Measurements from ENCODE around the gene HAPLN1. TPM values are rescaled to one million over a fixed set of nuclear protein-coding genes. Genes with fewer than 3 reads are reported as not detected.
"Not testable (repeated sequence)": the region's sequence is repeated elsewhere in the genome, so short reads cannot be mapped to it uniquely, and the experiment has no call there.

HAPLN1 gene
- total RNA-seq, 4 donors from 2014 or later, result 0.12 to 0.38 (median 0.18) TPM; not detected in 1

- 61 to 73% methylated on average over 3 of the region's 3 CpGs for WGBS, 2 donors
- Histone ChIP-seq H3K36me3 (no peaks in the 10 kb centered on the region), H3K27me3 (no peaks in the 10 kb centered on the region), H3K9me3 (no peaks in the 10 kb centered on the region), H3K27ac (no peak overlapping the region), H3K4me1 (no peaks in the 10 kb centered on the region), H3K4me3 (no peak overlapping the region)
- intact Hi-C loops (cut with DNase I), result no loop called here
- no peak for DNase-seq
- TF ChIP-seq, protein P1, sequence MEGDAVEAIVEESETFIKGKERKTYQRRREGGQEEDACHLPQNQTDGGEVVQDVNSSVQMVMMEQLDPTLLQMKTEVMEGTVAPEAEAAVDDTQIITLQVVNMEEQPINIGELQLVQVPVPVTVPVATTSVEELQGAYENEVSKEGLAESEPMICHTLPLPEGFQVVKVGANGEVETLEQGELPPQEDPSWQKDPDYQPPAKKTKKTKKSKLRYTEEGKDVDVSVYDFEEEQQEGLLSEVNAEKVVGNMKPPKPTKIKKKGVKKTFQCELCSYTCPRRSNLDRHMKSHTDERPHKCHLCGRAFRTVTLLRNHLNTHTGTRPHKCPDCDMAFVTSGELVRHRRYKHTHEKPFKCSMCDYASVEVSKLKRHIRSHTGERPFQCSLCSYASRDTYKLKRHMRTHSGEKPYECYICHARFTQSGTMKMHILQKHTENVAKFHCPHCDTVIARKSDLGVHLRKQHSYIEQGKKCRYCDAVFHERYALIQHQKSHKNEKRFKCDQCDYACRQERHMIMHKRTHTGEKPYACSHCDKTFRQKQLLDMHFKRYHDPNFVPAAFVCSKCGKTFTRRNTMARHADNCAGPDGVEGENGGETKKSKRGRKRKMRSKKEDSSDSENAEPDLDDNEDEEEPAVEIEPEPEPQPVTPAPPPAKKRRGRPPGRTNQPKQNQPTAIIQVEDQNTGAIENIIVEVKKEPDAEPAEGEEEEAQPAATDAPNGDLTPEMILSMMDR (IDR thresholded peaks at IDR 0.05), result no peak
- TF ChIP-seq POLR2A (IDR thresholded peaks at IDR 0.05), result no peak
These were observed 20.9 kb upstream of the HAPLN1 start for GRCh38 chr5:83741571-83741970.

DNA sequence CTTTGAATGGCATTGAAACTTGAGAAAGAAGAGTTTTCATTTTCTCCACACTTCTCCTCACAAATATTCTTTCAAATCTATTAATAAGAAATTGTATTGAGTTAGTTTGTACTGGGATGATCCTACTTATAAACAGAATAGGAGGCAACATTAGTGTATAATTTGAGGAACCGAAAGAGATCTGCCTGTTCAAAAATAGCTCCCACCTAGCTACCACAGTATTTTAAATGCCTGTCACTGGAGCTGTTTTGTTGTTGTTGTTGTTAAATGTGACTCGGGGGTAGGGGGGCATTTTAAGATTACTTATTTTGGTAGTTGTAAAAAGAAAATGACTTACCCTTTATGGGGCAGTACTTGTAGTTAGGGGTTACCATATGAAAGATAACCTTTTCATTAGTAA is 20.1 kb upstream of the HAPLN1 start:
- no peaks in the 10 kb centered on the region for H3K27me3 ChIP-seq
- no peak overlapping the region for H3K4me3 ChIP-seq
- H3K36me3 ChIP-seq, result no peaks in the 10 kb centered on the region
- no peak overlapping the region for H3K27ac ChIP-seq
- no peaks in the 10 kb centered on the region for H3K4me1 ChIP-seq
- no peaks in the 10 kb centered on the region for H3K9me3 ChIP-seq
- TF ChIP-seq, protein P1 (IDR thresholded peaks at IDR 0.05), result no peak
- TF ChIP-seq POLR2A (IDR thresholded peaks at IDR 0.05), result no peak
- DNase-seq, result no peak
- WGBS, 2 donors, result 73 to 74% methylated on average over 2 of the region's 2 CpGs
- intact Hi-C loops (cut with DNase I), result no loop called here

GRCh38 chr5:83736169-83736568 is 15.5 kb upstream of the HAPLN1 start:
- H3K4me3 ChIP-seq; H3K9me3 ChIP-seq; DNase-seq; H3K27ac ChIP-seq; H3K4me1 ChIP-seq; H3K27me3 ChIP-seq; intact Hi-C loops (cut with DNase I); H3K36me3 ChIP-seq: not testable (repeated sequence)
- 69 to 89% methylated on average over 2 of the region's 2 CpGs for WGBS, 2 donors

GRCh38 chr5:83735058-83735457 is 14.4 kb upstream of the HAPLN1 start:
- H3K4me3 ChIP-seq; H3K9me3 ChIP-seq; intact Hi-C loops (cut with DNase I); H3K27me3 ChIP-seq; H3K36me3 ChIP-seq; H3K4me1 ChIP-seq; DNase-seq; H3K27ac ChIP-seq: not testable (repeated sequence)

DNA sequence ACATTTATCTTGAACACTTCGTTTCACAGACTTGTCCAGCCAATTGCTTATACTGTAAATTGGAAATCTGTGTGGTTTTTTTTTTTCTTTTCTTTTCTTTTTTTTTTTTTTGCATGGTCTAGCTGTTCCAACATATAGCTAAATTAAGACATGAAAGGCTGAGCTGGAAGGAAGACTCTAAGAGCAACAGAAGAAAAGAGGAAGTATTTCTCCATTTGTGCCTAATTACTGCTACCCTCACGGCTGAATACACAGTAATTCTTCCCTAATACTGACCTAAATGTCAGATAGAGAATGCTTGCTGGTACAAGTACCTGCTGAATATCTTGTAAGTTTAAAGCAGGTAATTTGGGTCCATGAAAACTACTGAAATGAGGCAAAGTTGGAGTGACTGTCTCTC is 11.0 kb upstream of the HAPLN1 start:
- H3K4me3 ChIP-seq, result no peak overlapping the region
- H3K27ac ChIP-seq, result no peak overlapping the region
- no peaks in the 10 kb centered on the region for H3K4me1 ChIP-seq
- no peak for TF ChIP-seq POLR2A (IDR thresholded peaks at IDR 0.05)
- TF ChIP-seq, protein P1 (IDR thresholded peaks at IDR 0.05), result no peak
- H3K27me3 ChIP-seq, result no peaks in the 10 kb centered on the region
- H3K36me3 ChIP-seq, result no peaks in the 10 kb centered on the region
- H3K9me3 ChIP-seq, result no peaks in the 10 kb centered on the region
- intact Hi-C loops (cut with DNase I), result no loop called here
- WGBS, 2 donors, result 37 to 50% methylated on average over 2 of the region's 2 CpGs
- no peak for DNase-seq

GRCh38 chr5:83729362-83729761 is 8.7 kb upstream of the HAPLN1 start:
- H3K27ac ChIP-seq, result no peak overlapping the region
- no peaks in the 10 kb centered on the region for H3K4me1 ChIP-seq
- no peaks in the 10 kb centered on the region for H3K36me3 ChIP-seq
- H3K27me3 ChIP-seq, result no peaks in the 10 kb centered on the region
- no peak for DNase-seq
- TF ChIP-seq, protein P1 (IDR thresholded peaks at IDR 0.05), result no peak
- no peak for TF ChIP-seq POLR2A (IDR thresholded peaks at IDR 0.05)
- no peaks in the 10 kb centered on the region for H3K9me3 ChIP-seq
- no peak overlapping the region for H3K4me3 ChIP-seq
- intact Hi-C loops (cut with DNase I), result no loop called here
